ENCODE measurements around the gene CCDC9B. TPM values are rescaled to one million over a fixed set of nuclear protein-coding genes. Genes with fewer than 3 reads are reported as not detected.

The CCDC9B gene
- total RNA-seq, 1 experiment from 2014 or later = 56.1 TPM

DNA sequence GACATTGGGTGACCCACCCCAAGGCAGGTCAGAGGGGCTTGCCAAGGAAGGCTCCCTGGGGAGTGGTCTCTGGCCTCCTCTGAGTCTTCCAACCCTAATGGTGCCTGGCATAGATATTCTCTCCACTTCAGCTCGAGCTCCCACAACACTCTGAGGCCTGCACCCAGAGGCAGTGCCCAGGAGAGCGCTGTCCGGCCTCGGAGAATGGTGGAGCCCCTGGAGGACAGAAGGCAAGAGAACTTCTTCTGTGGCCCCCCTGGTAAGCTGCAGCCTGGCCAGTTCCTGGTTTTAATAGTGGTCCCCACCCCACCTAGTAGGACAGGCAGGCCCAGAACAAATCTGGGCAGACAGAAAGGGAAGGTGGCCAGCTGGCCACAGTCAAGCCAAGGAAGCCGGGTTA is 24.3 kb upstream of the CCDC9B start:
- Histone ChIP-seq H3K36me3 (ENCODE audit: low read depth, low read length) (no peaks in the 10 kb centered on the region), H4K20me1 (ENCODE audit: low read length) (no peaks in the 10 kb centered on the region), H3K27me3 (ENCODE audit: low read length) (no peaks in the 10 kb centered on the region), H3K27ac (ENCODE audit: low read length) (no peak overlapping the region), H3F3A (ENCODE audit: low read length, unreplicated experiment) (no peaks in the 10 kb centered on the region), H3K9me3 (ENCODE audit: low read length) (no peaks in the 10 kb centered on the region), H3K9ac (ENCODE audit: low read length) (no peak overlapping the region), H3K4me2 (ENCODE audit: low read length) (no peak overlapping the region), H3K9me2 (replicated peaks; ENCODE audit: low read length) (no peaks in the 10 kb centered on the region), H2AFZ (ENCODE audit: low read length) (no peak overlapping the region), H3K4me1 (ENCODE audit: insufficient read depth, low read length) (no peaks in the 10 kb centered on the region; the same call in 1 of the 2 replicates), H3K79me2 (ENCODE audit: low read length) (no peaks in the 10 kb centered on the region), H3K4me3 (ENCODE audit: low read length) (no peak overlapping the region)
- ChIA-PET POLR2A (ENCODE audit: unreplicated experiment) (no interaction called here), CTCF (no interaction called here)
- DNase-seq = no peak
- no peak for TF ChIP-seq CTCF (conservative IDR thresholded peaks at IDR 0.05; ENCODE audit: low read depth, low read length)
- TF ChIP-seq EZH2phosphoT487 (IDR thresholded peaks at IDR 0.05; ENCODE audit: borderline replicate concordance, low read length) = no peak
- TF ChIP-seq EZH2 (IDR thresholded peaks at IDR 0.05; ENCODE audit: low read length, unreplicated experiment) = no peak
- BruUV-seq (replicated peaks) = no TSS peak
- intact Hi-C loops (cut with micrococcal nuclease) = no loop called here
- ATAC-seq = no peak

DNA sequence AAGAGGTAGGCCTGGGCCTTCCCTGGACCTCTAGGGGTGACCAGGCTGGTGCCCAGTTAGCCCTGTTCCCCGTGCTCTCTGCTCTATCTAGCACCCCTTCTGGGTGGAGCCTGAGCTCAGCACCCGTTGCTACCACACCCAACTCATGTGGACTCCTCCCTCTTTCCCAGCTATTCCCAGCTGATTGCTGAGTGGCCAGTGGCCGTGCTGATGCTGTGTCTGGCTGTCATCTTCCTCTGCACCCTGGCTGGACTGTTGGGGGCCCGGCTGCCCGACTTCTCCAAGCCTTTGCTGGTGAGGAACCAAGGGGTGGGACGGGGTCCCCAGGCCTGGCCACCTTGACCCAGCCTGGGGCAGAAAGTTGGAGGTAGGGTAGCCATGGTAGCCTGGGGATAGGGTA is 23.5 kb upstream of the CCDC9B start:
- CTCF ChIA-PET = no interaction called here
- Histone ChIP-seq H4K20me1 (ENCODE audit: low read length) (no peaks in the 10 kb centered on the region), H3K36me3 (ENCODE audit: low read depth, low read length) (no peaks in the 10 kb centered on the region), H3F3A (ENCODE audit: low read length, unreplicated experiment) (no peaks in the 10 kb centered on the region), H3K79me2 (ENCODE audit: low read length) (no peaks in the 10 kb centered on the region), H3K4me1 (ENCODE audit: insufficient read depth, low read length) (no peaks in the 10 kb centered on the region; the same call in 1 of the 2 replicates), H2AFZ (ENCODE audit: low read length) (no peak overlapping the region), H3K9ac (ENCODE audit: low read length) (no peak overlapping the region), H3K9me3 (ENCODE audit: low read length) (no peaks in the 10 kb centered on the region), H3K27me3 (ENCODE audit: low read length) (no peaks in the 10 kb centered on the region), H3K27ac (ENCODE audit: low read length) (no peak overlapping the region), H3K4me3 (ENCODE audit: low read length) (no peak overlapping the region), H3K4me2 (ENCODE audit: low read length) (no peak overlapping the region), H3K9me2 (replicated peaks; ENCODE audit: low read length) (no peaks in the 10 kb centered on the region)
- TF ChIP-seq CTCF (conservative IDR thresholded peaks at IDR 0.05; ENCODE audit: low read depth, low read length) (no peak), EZH2phosphoT487 (IDR thresholded peaks at IDR 0.05; ENCODE audit: borderline replicate concordance, low read length) (no peak), EZH2 (IDR thresholded peaks at IDR 0.05; ENCODE audit: low read length, unreplicated experiment) (no peak)
- BruUV-seq (replicated peaks) = no TSS peak
- DNase-seq (no peak), ATAC-seq (no peak)
- POLR2A ChIA-PET (ENCODE audit: unreplicated experiment) = no interaction called here
- intact Hi-C loops (cut with micrococcal nuclease) = no loop called here

DNA sequence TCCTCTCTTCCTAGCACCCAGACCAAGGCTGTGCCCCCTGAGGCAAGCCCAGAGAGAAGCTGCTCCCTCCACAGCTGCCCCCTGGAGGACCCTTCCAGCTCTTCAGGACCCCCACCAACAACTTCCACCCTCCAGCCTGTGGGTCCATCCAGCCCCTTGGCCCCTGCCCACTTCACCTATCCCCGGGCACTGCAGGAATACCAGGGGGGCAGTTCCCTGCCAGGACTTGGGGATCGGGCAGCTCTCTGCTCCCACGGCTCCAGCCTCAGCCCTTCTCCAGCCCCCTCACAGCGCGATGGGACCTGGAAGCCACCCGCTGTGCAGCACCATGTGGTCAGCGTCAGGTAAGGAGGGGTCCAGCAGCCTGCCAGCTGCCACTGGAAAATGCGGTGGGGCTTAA is 22.9 kb upstream of the CCDC9B start:
- CTCF ChIA-PET = no interaction called here
- intact Hi-C loops (cut with micrococcal nuclease) = no loop called here
- DNase-seq (no peak), ATAC-seq (no peak)
- Histone ChIP-seq H3K9me3 (ENCODE audit: low read length) (no peaks in the 10 kb centered on the region), H2AFZ (ENCODE audit: low read length) (no peak overlapping the region), H3K27ac (ENCODE audit: low read length) (no peak overlapping the region), H3K79me2 (ENCODE audit: low read length) (no peaks in the 10 kb centered on the region), H3K4me3 (ENCODE audit: low read length) (no peak overlapping the region), H3K9ac (ENCODE audit: low read length) (no peak overlapping the region), H3K9me2 (replicated peaks; ENCODE audit: low read length) (no peaks in the 10 kb centered on the region), H3K4me2 (ENCODE audit: low read length) (no peak overlapping the region), H3K4me1 (ENCODE audit: insufficient read depth, low read length) (peaks cover 2% of the 10 kb centered on the region; the same call in 1 of the 2 replicates), H4K20me1 (ENCODE audit: low read length) (no peaks in the 10 kb centered on the region), H3K27me3 (ENCODE audit: low read length) (no peaks in the 10 kb centered on the region), H3K36me3 (ENCODE audit: low read depth, low read length) (no peaks in the 10 kb centered on the region), H3F3A (ENCODE audit: low read length, unreplicated experiment) (no peaks in the 10 kb centered on the region)
- no TSS peak for BruUV-seq (replicated peaks)
- POLR2A ChIA-PET (ENCODE audit: unreplicated experiment) = no interaction called here
- TF ChIP-seq EZH2phosphoT487 (IDR thresholded peaks at IDR 0.05; ENCODE audit: borderline replicate concordance, low read length) (no peak), CTCF (conservative IDR thresholded peaks at IDR 0.05; ENCODE audit: low read depth, low read length) (no peak), EZH2 (IDR thresholded peaks at IDR 0.05; ENCODE audit: low read length, unreplicated experiment) (no peak)
